Neural progenitor cell (in vitro differentiated cells): Measurements from ENCODE around the gene CHPF. TPM values are rescaled to one million over a fixed set of nuclear protein-coding genes. Genes with fewer than 3 reads are reported as not detected.

Experiments
- DNase-seq: peaks from one replicate; pipeline ENCODE4 v3.0.0-alpha.2; 2016; ENCODE audit warnings: low spot score
- H2AFZ ChIP-seq: fragments of 200-600 bp; sonication (generic); replicated peaks from 2 replicates; pipeline ENCODE4 v1.6.1; 2016; ENCODE audit warnings: antibody characterized with exemption
- H3F3A ChIP-seq: fragments of 200-600 bp; sonication (generic); 2 replicates; pipeline ENCODE4 v1.6.1; 2016; ENCODE audit warnings: antibody characterized with exemption, low read depth
- H3K27ac ChIP-seq: fragments of 200-600 bp; sonication (generic); 2 replicates; pipeline ENCODE4 v1.5.1; 2016; ENCODE audit warnings: mild to moderate bottlenecking
- H3K27me3 ChIP-seq: fragments of 200-600 bp; sonication (generic); 2 replicates; pipeline ENCODE4 v1.6.1; 2016; ENCODE audit warnings: mild to moderate bottlenecking, moderate library complexity
- H3K36me3 ChIP-seq: fragments of 200-600 bp; sonication (generic); 2 replicates; pipeline ENCODE4 v1.5.1; 2016
- H3K4me1 ChIP-seq: fragments of 200-600 bp; sonication (generic); 2 replicates; pipeline ENCODE4 v1.6.1; 2016; ENCODE audit warnings: mixed run types
- H3K4me2 ChIP-seq: fragments of 200-600 bp; sonication (generic); 2 replicates; pipeline ENCODE4 v1.6.1; 2016
- H3K4me3 ChIP-seq: fragments of 200-600 bp; sonication (generic); 2 replicates; pipeline ENCODE4 v1.5.1; 2016
- H3K79me2 ChIP-seq: fragments of 200-600 bp; sonication (generic); 2 replicates; pipeline ENCODE4 v1.6.1; 2016; ENCODE audit warnings: low read depth
- H3K9ac ChIP-seq: fragments of 200-600 bp; sonication (generic); 2 replicates; pipeline ENCODE4 v1.6.1; 2016
- H3K9me3 ChIP-seq: fragments of 200-600 bp; sonication (generic); 2 replicates; pipeline ENCODE4 v1.5.1; 2016; ENCODE audit warnings: low read depth
- H4K20me1 ChIP-seq: fragments of 200-600 bp; sonication (generic); 2 replicates; pipeline ENCODE4 v1.6.1; 2016; ENCODE audit warnings: low read depth
- H3K27ac Mint-ChIP-seq: 3 replicates; pipeline ENCODE4 v1.8.0; 2021; ENCODE audit warnings: mixed read lengths
- H3K27me3 Mint-ChIP-seq: 2 replicates; pipeline ENCODE4 v1.8.0; 2022; ENCODE audit warnings: low read depth, mild to moderate bottlenecking, inconsistent platforms, moderate library complexity, mixed read lengths; ENCODE audit not compliant: insufficient read depth
- H3K36me3 Mint-ChIP-seq: 3 replicates; pipeline ENCODE4 v1.8.0; 2021; ENCODE audit warnings: mixed read lengths
- H3K4me1 Mint-ChIP-seq: 3 replicates; pipeline ENCODE4 v1.8.0; 2021; ENCODE audit warnings: mixed read lengths
- H3K4me3 Mint-ChIP-seq: 3 replicates; pipeline ENCODE4 v1.8.0; 2021; ENCODE audit warnings: mild to moderate bottlenecking, moderate library complexity, mixed read lengths
- H3K9me3 Mint-ChIP-seq: 3 replicates; pipeline ENCODE4 v1.8.0; 2020; ENCODE audit warnings: mixed read lengths
- CTCF ChIP-seq: fragments of 200-600 bp; sonication (generic); IDR thresholded peaks from 2 replicates; pipeline ENCODE4 v1.5.1; 2017; ENCODE audit warnings: antibody characterized with exemption, mild to moderate bottlenecking
- EZH2 ChIP-seq: fragments of 200-600 bp; sonication (generic); IDR thresholded peaks from 2 replicates; pipeline ENCODE4 v1.6.1; 2017; ENCODE audit warnings: antibody characterized with exemption, mild to moderate bottlenecking, moderate library complexity
- EZH2phosphoT487 ChIP-seq: fragments of 200-600 bp; sonication (generic); IDR thresholded peaks from 2 replicates; pipeline ENCODE4 v1.6.1; 2017; ENCODE audit warnings: antibody characterized with exemption
- total RNA-seq: library from RNA; depleted of rRNA; stranded (reverse); fragments of >200 nt; gene quantifications from 2 replicates; pipeline ENCODE4 v1.2.3, GENCODE V29; 2015; ENCODE audit warnings: low replicate concordance

CHPF gene
- 6.7 and 27.7 TPM in 2 replicates for total RNA-seq

- H3F3A ChIP-seq = peaks cover 22% of the 10 kb centered on the region
- DNase-seq = peak; percentile 100
- Mint-ChIP-seq H3K4me3 (peak within 1 kb of the TSS; percentile 92), H3K4me1 (peaks cover 27% of the 10 kb centered on the region), H3K9me3 (no peaks in the 10 kb centered on the region), H3K27ac (peak within 1 kb of the TSS; percentile 47), H3K27me3 (peaks cover 20% of the 10 kb centered on the region), H3K36me3 (peaks cover 13% of the 10 kb centered on the region)
- H3K4me3 ChIP-seq = peak within 1 kb of the TSS; percentile 86
- H2AFZ ChIP-seq = peak within 1 kb of the TSS; percentile 86
- H3K9me3 ChIP-seq = no peaks in the 10 kb centered on the region
- peaks cover 30% of the 10 kb centered on the region for H3K27me3 ChIP-seq
- H3K4me2 ChIP-seq = peak within 1 kb of the TSS; percentile 92
- H3K36me3 ChIP-seq = no peaks in the 10 kb centered on the region
- H4K20me1 ChIP-seq = peaks cover 21% of the 10 kb centered on the region
- peaks cover 14% of the 10 kb centered on the region for H3K4me1 ChIP-seq
- no peak for TF ChIP-seq EZH2
- no peak for TF ChIP-seq CTCF
- TF ChIP-seq EZH2phosphoT487 = no peak
- H3K27ac ChIP-seq = no peak within 1 kb of the TSS
- H3K79me2 ChIP-seq = no peaks in the 10 kb centered on the region
- H3K9ac ChIP-seq = peak within 1 kb of the TSS; percentile 14
These were observed at the start of gene CHPF, which contains the start of gene TMEM198 for GRCh38 chr2:219543596-219544358. CHPF (minus strand) TSS chr2:219543809; CDS start chr2:219543538, 271 bp downstream. TMEM198 (plus strand) TSS chr2:219544028; CDS start chr2:219544728, 700 bp downstream.

DNA sequence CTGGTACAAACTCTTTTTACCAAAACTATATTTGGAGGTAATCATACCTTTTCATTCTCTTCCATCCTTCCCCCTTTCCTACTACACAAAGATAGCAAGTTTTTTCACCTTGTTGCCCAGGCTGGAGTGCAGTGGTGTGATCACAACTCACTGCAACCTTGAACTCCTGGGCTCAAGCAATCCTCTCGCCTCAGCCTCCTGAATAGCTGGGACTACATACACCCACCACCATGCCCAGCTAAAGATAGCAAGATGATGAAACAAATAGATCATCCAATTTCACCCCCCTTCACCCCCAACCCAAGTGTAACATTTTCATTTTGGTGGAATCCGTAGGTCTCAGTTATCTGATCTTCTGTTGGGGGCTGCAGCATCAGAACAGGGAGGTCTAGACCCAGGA is 49.5 kb upstream of the CHPF start:
- Histone ChIP-seq H3K4me3 (no peak overlapping the region), H2AFZ (no peak overlapping the region), H3K9me3 (no peaks in the 10 kb centered on the region), H3K4me2 (no peak overlapping the region), H3K36me3 (no peaks in the 10 kb centered on the region), H3K27ac (no peak overlapping the region), H3F3A (peaks cover 17% of the 10 kb centered on the region), H4K20me1 (no peaks in the 10 kb centered on the region), H3K9ac (no peak overlapping the region), H3K27me3 (no peaks in the 10 kb centered on the region), H3K4me1 (peaks cover 6% of the 10 kb centered on the region), H3K79me2 (no peaks in the 10 kb centered on the region)
- Mint-ChIP-seq H3K4me3 (no peak overlapping the region), H3K27ac (peak overlapping the region; percentile 29), H3K36me3 (no peaks in the 10 kb centered on the region), H3K27me3 (peaks cover 8% of the 10 kb centered on the region), H3K9me3 (no peaks in the 10 kb centered on the region), H3K4me1 (peaks cover 40% of the 10 kb centered on the region)
- TF ChIP-seq EZH2phosphoT487 (no peak), EZH2 (no peak), CTCF (no peak)
- no peak for DNase-seq

- peak overlapping the region; percentile 29 for H3K27ac Mint-ChIP-seq
These were observed 49.1 kb upstream of the CHPF start for GRCh38 chr2:219592736-219593135.

More at GRCh38 chr2:219592736-219593135, 49.1 kb upstream of the CHPF start:
- H3K36me3 Mint-ChIP-seq = no peaks in the 10 kb centered on the region
- TF ChIP-seq CTCF (no peak), EZH2phosphoT487 (no peak), EZH2 (no peak)
- Histone ChIP-seq H3K4me2 (no peak overlapping the region), H3K4me3 (no peak overlapping the region), H3K9me3 (no peaks in the 10 kb centered on the region), H2AFZ (no peak overlapping the region), H3F3A (peaks cover 17% of the 10 kb centered on the region), H3K36me3 (no peaks in the 10 kb centered on the region), H3K27me3 (no peaks in the 10 kb centered on the region), H4K20me1 (no peaks in the 10 kb centered on the region), H3K27ac (no peak overlapping the region), H3K79me2 (no peaks in the 10 kb centered on the region), H3K9ac (no peak overlapping the region), H3K4me1 (peaks cover 6% of the 10 kb centered on the region)
- DNase-seq = no peak
- H3K9me3 Mint-ChIP-seq = no peaks in the 10 kb centered on the region
- H3K4me1 Mint-ChIP-seq = peaks cover 39% of the 10 kb centered on the region
- peak overlapping the region; percentile 5 for H3K4me3 Mint-ChIP-seq
- peaks cover 6% of the 10 kb centered on the region for H3K27me3 Mint-ChIP-seq
